ENCODE results near the gene ADIG. TPM values are rescaled to one million over a fixed set of nuclear protein-coding genes. Genes with fewer than 3 reads are reported as not detected.

Gene ADIG
- total RNA-seq, 4 donors from 2014 or later, result not detected

DNA sequence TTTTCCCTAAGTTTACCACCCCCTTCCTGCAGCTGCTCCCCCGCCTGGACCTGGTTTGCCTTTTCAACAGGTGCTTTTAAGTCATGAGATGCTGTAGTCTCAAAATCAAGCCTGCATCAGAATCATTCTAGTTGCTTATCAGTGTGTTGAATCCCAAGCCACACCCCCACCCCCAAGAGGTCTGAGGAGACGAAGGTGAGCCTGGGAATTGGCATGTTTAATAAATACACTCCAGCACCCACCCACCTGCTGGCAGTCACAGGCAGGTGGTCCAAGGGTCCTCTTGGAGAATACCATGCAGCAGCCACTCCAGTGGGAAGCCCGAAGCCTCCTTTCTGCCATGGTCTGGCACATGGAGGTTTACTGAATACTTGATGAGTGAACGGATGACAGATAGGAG is 1.1 kb upstream of the ADIG start:
- H3K27me3 ChIP-seq, result peaks cover 0 to 19% (median 0%) of the 10 kb centered on the region in 4 donors
- no peak overlapping the region for H3K4me3 ChIP-seq
- H3K4me1 ChIP-seq, result peaks cover 0 to 11% (median 4%) of the 10 kb centered on the region in 4 donors
- peaks cover 12 to 34% (median 17%) of the 10 kb centered on the region in 4 donors for H3K36me3 ChIP-seq
- no peak overlapping the region for H3K27ac ChIP-seq (replicated peaks in 1 of 4)
- intact Hi-C loops (cut with DNase I), result no loop called here
- TF ChIP-seq POLR2A (IDR thresholded peaks at IDR 0.05; ENCODE audit: low read depth) (no peak), POLR2AphosphoS5 (IDR thresholded peaks at IDR 0.05) (no peak), EP300 (IDR thresholded peaks at IDR 0.05) (no peak)
- TF ChIP-seq, protein P1, sequence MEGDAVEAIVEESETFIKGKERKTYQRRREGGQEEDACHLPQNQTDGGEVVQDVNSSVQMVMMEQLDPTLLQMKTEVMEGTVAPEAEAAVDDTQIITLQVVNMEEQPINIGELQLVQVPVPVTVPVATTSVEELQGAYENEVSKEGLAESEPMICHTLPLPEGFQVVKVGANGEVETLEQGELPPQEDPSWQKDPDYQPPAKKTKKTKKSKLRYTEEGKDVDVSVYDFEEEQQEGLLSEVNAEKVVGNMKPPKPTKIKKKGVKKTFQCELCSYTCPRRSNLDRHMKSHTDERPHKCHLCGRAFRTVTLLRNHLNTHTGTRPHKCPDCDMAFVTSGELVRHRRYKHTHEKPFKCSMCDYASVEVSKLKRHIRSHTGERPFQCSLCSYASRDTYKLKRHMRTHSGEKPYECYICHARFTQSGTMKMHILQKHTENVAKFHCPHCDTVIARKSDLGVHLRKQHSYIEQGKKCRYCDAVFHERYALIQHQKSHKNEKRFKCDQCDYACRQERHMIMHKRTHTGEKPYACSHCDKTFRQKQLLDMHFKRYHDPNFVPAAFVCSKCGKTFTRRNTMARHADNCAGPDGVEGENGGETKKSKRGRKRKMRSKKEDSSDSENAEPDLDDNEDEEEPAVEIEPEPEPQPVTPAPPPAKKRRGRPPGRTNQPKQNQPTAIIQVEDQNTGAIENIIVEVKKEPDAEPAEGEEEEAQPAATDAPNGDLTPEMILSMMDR (IDR thresholded peaks at IDR 0.05), result no peak
- H3K9me3 ChIP-seq, result no peaks in the 10 kb centered on the region
- WGBS, result 69% methylated on average over 4 of the region's 4 CpGs
- DNase-seq (ENCODE audit: extremely low spot score), result no peak

DNA sequence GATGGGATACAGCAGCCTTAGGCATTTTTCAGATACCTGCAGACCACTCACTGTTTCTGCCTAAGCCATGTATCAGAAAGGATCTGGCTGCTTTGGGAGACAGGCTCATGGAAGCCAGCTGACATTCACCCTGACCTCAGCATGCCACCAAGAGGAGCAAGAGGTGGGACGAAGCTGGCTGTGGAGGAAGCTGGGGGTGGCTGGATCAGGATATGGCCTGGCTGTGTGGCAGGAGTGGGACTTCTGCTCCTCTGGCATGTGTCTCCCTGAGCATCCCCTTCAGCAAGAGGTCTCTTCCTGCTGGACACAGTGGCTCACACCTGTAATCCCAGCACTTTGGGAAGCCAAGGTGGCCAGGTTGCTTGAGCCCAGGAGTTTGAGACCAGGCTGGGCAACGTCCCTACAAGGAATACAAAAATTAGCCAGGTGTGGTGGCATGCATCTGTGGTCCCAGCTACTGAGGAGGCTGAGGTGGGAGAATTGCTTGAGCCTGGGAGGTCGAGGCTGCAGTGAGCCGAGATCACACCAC is 897 bp downstream of the ADIG start:
- TF ChIP-seq POLR2AphosphoS5 (IDR thresholded peaks at IDR 0.05) (no peak), POLR2A (IDR thresholded peaks at IDR 0.05; ENCODE audit: low read depth) (no peak), EP300 (IDR thresholded peaks at IDR 0.05) (no peak)
- TF ChIP-seq, protein P1 (IDR thresholded peaks at IDR 0.05), result no peak
- no peak overlapping the region for H3K27ac ChIP-seq (replicated peaks in 1 of 4)
- no peak overlapping the region for H3K4me3 ChIP-seq
- H3K9me3 ChIP-seq, result no peaks in the 10 kb centered on the region
- peaks cover 0 to 11% (median 4%) of the 10 kb centered on the region in 4 donors for H3K4me1 ChIP-seq
- WGBS, result 78% methylated on average over 4 of the region's 4 CpGs
- peaks cover 0 to 33% (median 0%) of the 10 kb centered on the region in 4 donors for H3K27me3 ChIP-seq
- no peak for DNase-seq (ENCODE audit: extremely low spot score)
- intact Hi-C loops (cut with DNase I), result no loop called here
- H3K36me3 ChIP-seq, result peaks cover 0 to 14% (median under 1%) of the 10 kb centered on the region in 4 donors

DNA sequence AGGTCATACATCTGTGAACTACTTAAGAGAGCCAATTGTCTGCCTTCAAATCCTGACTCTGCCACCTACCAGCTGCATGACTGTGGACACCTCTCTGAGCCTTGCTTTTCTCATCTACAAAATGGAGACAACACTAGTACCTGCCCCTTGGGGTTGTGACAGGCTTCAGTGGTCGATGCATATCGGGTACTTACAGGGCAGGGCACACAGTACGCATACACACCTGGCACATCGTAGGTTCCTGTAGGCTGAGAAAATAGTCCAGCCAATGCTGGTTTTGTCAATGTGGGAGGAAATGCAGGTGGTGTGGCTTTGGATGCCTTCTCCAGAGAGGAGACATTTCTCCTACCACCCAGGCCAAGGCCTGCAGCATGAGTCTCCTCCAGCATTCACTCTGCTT is 2.3 kb downstream of the ADIG start:
- H3K4me3 ChIP-seq, result no peak overlapping the region
- 94% methylated on average over 4 of the region's 4 CpGs for WGBS
- H3K27me3 ChIP-seq, result peaks cover 0 to 44% (median 0%) of the 10 kb centered on the region in 4 donors
- H3K4me1 ChIP-seq, result peaks cover 0 to 11% (median 4%) of the 10 kb centered on the region in 4 donors
- DNase-seq (ENCODE audit: extremely low spot score), result no peak
- intact Hi-C loops (cut with DNase I), result no loop called here
- peaks cover 0 to under 1% (median 0%) of the 10 kb centered on the region in 4 donors for H3K36me3 ChIP-seq
- no peaks in the 10 kb centered on the region for H3K9me3 ChIP-seq
- TF ChIP-seq, protein P1 (IDR thresholded peaks at IDR 0.05), result no peak
- TF ChIP-seq POLR2AphosphoS5 (IDR thresholded peaks at IDR 0.05) (no peak), POLR2A (IDR thresholded peaks at IDR 0.05; ENCODE audit: low read depth) (no peak), EP300 (IDR thresholded peaks at IDR 0.05) (no peak)
- H3K27ac ChIP-seq (replicated peaks in 1 of 4), result no peak overlapping the region

DNA sequence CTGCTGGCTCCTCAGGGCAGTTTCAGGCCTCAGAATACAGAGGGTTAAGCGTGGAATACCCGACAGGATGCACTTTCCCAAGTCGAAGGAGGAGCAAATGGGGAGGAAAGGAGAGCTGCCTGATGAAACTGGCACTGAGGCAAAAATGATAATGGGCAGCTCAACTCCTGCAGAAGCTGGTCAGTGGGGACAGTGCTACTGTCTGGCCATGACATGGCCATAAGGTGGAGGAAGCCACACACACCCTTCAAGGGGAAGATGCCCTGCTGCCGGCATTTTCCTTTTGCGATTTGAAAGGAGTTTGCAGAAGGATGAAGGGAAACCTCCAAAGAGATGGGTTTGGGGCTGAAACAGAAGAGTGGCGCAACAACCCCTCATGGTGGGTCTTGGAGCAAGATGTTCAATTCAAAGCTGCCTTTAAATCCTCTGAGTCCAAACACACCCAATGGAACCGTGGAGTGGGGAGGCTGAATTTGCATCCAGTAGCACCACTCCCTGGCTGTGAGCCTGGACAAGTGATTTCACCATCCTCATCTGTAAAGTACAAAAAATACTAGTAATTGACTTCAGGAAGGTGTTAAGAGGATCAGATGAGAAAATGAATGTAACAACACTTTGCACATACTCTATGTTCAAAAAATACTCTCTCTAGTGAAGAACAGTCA is 3.2 kb downstream of the ADIG start:
- TF ChIP-seq EP300 (IDR thresholded peaks at IDR 0.05) (no peak), POLR2A (IDR thresholded peaks at IDR 0.05; ENCODE audit: low read depth) (no peak), POLR2AphosphoS5 (IDR thresholded peaks at IDR 0.05) (no peak)
- TF ChIP-seq, protein P1 (IDR thresholded peaks at IDR 0.05), result no peak
- WGBS, result 77% methylated on average over 4 of the region's 7 CpGs
- DNase-seq (ENCODE audit: extremely low spot score), result no peak
- Histone ChIP-seq H3K27ac (replicated peaks in 1 of 4) (no peak overlapping the region), H3K4me3 (no peak overlapping the region), H3K4me1 (peaks cover 0 to 8% (median 4%) of the 10 kb centered on the region in 4 donors), H3K9me3 (no peaks in the 10 kb centered on the region), H3K27me3 (peaks cover 0 to 53% (median 0%) of the 10 kb centered on the region in 4 donors), H3K36me3 (no peaks in the 10 kb centered on the region)
- intact Hi-C loops (cut with DNase I), result no loop called here
